Measurements from ENCODE around the gene BRD7.
"Not testable (repeated sequence)": the region's sequence is repeated elsewhere in the genome, so short reads cannot be mapped to it uniquely, and the experiment has no call there.

The BRD7 gene

DNA sequence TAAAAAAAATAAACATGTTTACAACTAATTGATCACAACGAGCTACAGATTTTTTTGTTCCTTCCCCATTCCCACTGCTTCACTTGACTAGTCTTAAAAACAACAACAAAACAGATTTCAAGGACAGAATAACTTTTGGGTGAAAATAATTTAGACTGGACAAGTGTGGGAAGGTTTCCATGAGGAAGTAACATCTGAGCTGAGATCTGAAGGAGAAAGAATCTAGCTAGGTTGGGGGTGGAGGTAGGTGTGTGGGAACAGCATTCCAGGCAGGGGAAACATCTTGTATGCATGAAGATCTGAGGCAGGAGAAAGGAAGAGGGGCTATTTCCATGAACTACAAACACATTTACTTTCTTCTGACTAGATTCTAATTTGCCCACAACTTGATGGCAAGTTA, 9.2 kb downstream of the BRD7 start:
- DNase-seq (ENCODE audit: low read depth in 3 of 3), result no peak

GRCh38 chr16:50354629-50355456, 13.9 kb downstream of the BRD7 start:
- no peak for DNase-seq (ENCODE audit: low read depth in 3 of 3)

GRCh38 chr16:50354082-50354481, 14.7 kb downstream of the BRD7 start:
- DNase-seq (ENCODE audit: low read depth in 3 of 3), result no peak

- DNase-seq (ENCODE audit: low read depth in 3 of 3), result no peak
Observed at GRCh38 chr16:50351952-50352351, 16.8 kb downstream of the BRD7 start.

GRCh38 chr16:50351116-50351515, 17.7 kb downstream of the BRD7 start:
- no peak for DNase-seq (ENCODE audit: low read depth in 3 of 3)

GRCh38 chr16:50345210-50345609, 23.6 kb downstream of the BRD7 start:
- not testable (repeated sequence) for DNase-seq (ENCODE audit: low read depth in 3 of 3)

- not testable (repeated sequence) for DNase-seq (ENCODE audit: low read depth in 3 of 3)
Observed at GRCh38 chr16:50343566-50343965, 25.2 kb downstream of the BRD7 start.

DNA sequence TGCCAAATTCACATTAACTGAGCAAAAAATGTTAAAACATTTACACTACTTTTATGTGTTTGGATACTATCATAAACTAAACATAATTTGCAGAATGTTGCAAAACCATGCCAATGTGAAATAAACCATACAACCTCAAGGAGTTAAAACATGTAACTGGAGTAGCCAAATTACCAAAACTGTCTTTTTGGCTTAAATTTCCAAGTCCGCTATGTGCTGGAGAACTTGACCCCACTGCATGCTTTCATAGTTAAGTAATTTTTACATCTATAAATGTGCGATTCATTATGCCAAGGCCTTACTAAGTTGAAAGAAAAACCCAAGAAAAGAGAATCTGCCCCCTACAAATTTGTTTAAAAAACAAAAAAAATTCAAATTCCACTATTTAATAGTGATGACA, 28.2 kb downstream of the BRD7 start:
- no peak for DNase-seq (ENCODE audit: low read depth in 3 of 3)

- DNase-seq (ENCODE audit: low read depth in 3 of 3), result no peak
Observed at GRCh38 chr16:50338371-50339231, 30.2 kb downstream of the BRD7 start.

- DNase-seq (ENCODE audit: low read depth in 3 of 3), result no peak
Observed at GRCh38 chr16:50336884-50337283, 31.9 kb downstream of the BRD7 start.

DNA sequence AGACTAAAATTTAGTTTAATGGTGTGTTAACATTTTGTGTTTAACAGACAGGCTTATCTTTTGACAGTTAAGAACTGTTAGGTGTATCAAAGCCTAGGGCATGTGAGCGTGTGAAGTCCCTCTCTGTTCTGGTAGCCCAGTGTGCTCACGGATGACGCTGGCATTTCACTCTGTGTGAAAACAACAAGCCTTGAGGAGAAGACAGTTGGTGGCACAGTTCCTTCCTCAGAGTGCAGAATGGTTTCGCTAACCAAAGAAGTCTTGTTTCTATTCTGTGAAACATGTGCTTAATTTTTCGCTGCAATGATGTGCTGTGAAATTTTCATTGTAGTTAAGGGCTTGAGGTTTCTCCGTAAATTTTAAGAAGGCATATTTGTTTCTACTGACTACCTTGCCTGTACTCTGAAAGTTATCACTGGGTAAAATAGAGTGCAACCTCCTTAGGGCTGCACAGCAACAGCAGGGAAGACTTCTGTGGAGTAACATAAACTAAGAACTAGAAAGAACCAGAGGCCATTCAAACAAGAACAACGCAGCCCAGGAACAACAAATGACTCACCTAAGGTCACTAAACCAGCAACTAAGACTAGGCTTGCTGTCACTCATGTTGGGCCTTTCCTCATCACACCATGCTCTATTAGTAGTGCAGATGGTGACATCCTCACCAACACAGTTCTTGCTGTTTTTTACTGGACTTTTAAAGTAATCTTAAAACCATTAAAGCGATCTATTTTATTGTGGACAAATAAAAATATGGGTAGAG, 33.4 kb downstream of the BRD7 start:
- DNase-seq (ENCODE audit: low read depth in 3 of 3), result no peak

- DNase-seq (ENCODE audit: low read depth in 3 of 3), result no peak
Observed at GRCh38 chr16:50334106-50334975, 34.4 kb downstream of the BRD7 start.

- DNase-seq (ENCODE audit: low read depth in 3 of 3), result no peak
Observed at GRCh38 chr16:50332599-50332998, 36.2 kb downstream of the BRD7 start.

DNA sequence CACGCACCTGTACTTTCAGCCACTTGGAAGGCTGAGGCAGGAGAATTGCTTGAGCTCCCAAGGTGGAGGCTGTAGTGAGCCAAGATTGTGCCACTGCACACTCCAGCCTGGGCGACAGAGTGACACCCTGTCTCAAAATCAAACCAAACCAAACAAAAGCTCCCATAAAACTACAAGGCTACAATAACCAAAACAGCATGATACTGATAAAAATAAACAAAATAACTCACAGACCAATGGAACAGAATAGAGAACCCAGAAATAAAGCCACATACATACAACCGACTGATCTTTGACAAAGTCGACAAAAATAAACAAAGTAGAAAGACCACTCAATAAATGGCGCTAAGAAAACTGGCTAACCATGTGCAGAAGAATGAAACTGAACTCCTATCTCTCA, 37.2 kb downstream of the BRD7 start:
- no peak for DNase-seq (ENCODE audit: low read depth in 3 of 3)

GRCh38 chr16:50329446-50330189, 39.2 kb downstream of the BRD7 start:
- no peak for DNase-seq (ENCODE audit: low read depth in 3 of 3)

- peak; percentile 38 to 57 (median 40) for DNase-seq (ENCODE audit: low read depth in 3 of 3)
Observed at GRCh38 chr16:50326835-50327465, 41.8 kb downstream of the BRD7 start.

DNA sequence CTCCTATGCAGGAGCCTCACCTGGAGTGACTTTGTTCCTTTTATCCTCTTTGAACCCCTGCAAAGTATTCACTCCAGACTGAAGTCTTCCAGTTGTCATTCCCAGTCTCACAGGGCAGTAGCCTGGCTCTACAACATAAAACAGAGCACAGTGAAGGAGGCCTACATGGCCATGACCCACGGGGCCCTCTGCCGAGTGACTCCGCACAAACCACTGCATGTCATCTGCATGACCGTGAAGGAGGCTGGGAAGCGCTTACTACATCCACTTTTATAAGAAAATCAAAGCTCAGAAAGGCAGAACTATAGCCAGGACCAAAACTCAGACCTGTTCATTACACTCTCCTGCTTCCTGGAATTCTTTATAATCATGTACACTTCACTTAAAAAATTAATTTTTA, 42.5 kb downstream of the BRD7 start:
- DNase-seq (ENCODE audit: low read depth in 3 of 3), result no peak

DNA sequence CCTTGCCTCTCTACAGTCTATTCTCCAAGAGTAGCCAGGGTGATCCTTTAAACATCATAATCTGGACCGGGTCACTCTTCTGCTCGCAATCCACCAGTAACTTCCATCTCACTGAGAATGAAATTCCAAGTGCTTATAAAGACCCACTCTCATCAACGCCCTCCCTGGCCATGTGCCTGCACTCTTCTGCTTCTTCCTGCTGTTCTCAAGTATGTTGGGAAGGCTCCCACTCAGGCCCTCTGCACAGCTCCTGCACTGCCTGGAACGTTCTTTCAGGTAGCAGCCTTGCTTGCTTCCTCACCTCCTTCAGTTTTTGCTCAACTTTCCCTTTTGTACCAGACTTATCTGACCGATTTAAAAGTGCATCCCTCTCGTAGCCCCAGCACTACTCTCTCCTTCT, 44.4 kb downstream of the BRD7 start:
- DNase-seq (ENCODE audit: low read depth in 3 of 3), result no peak

DNA sequence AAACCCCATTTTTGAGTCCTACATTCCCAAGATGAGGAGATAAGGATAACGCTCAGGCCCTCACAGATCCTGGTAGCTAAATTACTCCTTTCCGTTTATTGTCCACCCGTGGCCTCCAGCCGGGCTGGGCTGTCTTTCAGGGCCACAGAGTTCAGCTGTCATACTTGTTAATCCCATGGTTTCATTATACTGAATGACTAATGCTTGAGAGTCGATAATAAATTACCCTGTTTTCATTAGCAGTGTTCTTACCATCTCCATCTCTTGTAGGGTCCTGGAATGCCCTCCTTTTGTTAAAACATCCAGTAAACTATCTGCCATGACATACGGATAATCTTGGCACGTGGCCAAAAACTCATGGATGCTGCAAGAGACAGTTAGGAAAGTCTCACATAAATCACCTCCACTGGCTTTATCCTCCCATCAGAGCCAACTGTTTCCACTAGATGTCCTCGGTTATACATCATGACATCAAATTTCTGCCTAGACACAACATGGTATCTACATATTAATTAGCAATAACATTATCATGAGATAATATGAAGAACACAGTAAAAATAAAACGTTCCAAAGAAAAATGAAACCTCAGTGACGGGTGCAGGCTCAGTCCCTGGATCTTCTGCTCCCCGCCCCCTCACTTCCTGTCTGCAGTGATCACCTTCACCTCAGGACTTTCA, 45.3 kb downstream of the BRD7 start:
- DNase-seq (ENCODE audit: low read depth in 3 of 3), result no peak

All from stimulated activated CD4-positive, alpha-beta T cell treated with anti-CD3 and anti-CD28 coated beads, TNF-alpha, amount 100 ng/mL, for 48 hours (primary cell).